ENCODE results near the gene SEMA7A.
A peak's percentile ranks its signal among the peaks of the same experiment; 100 is the strongest.

SEMA7A gene

GRCh38 chr15:74430510-74430951, 3.2 kb downstream of the SEMA7A start:
- no peak for DNase-seq (ENCODE audit: low spot score)

- no peak for DNase-seq (ENCODE audit: low spot score)
Measured at GRCh38 chr15:74429781-74430400, 3.9 kb downstream of the SEMA7A start.

GRCh38 chr15:74428970-74429780, 4.6 kb downstream of the SEMA7A start:
- peak; percentile 55 for DNase-seq (ENCODE audit: low spot score)

- peak; percentile 60 for DNase-seq (ENCODE audit: low spot score)
Measured at GRCh38 chr15:74428442-74428787, 5.3 kb downstream of the SEMA7A start.

- no peak for DNase-seq (ENCODE audit: low spot score)
Measured at GRCh38 chr15:74427607-74428441, 5.9 kb downstream of the SEMA7A start.

- DNase-seq (ENCODE audit: low spot score): no peak
Measured at GRCh38 chr15:74426404-74427281, 7.1 kb downstream of the SEMA7A start.

- DNase-seq (ENCODE audit: low spot score): no peak
Measured at GRCh38 chr15:74425630-74426029, 8.1 kb downstream of the SEMA7A start.

- no peak for DNase-seq (ENCODE audit: low spot score)
Measured at GRCh38 chr15:74424901-74425528, 8.7 kb downstream of the SEMA7A start.

GRCh38 chr15:74423431-74424257, 10.1 kb downstream of the SEMA7A start:
- peak; percentile 61 for DNase-seq (ENCODE audit: low spot score)

- peak; percentile 84 for DNase-seq (ENCODE audit: low spot score)
Measured at GRCh38 chr15:74422652-74423430, 10.9 kb downstream of the SEMA7A start.

GRCh38 chr15:74422265-74422651, 11.5 kb downstream of the SEMA7A start:
- DNase-seq (ENCODE audit: low spot score): no peak

- peak; percentile 97 for DNase-seq (ENCODE audit: low spot score)
Measured at GRCh38 chr15:74421302-74422245, 12.2 kb downstream of the SEMA7A start.

- DNase-seq (ENCODE audit: low spot score): no peak
Measured at GRCh38 chr15:74420193-74420905, 13.4 kb downstream of the SEMA7A start.

- DNase-seq (ENCODE audit: low spot score): no peak
Measured at GRCh38 chr15:74419432-74419831, 14.3 kb downstream of the SEMA7A start.

- DNase-seq (ENCODE audit: low spot score): no peak
Measured at GRCh38 chr15:74418575-74419338, 15.0 kb downstream of the SEMA7A start.

GRCh38 chr15:74417670-74418069, 16.1 kb downstream of the SEMA7A start:
- DNase-seq (ENCODE audit: low spot score): no peak

- no peak for DNase-seq (ENCODE audit: low spot score)
Measured at GRCh38 chr15:74417225-74417624, 16.5 kb downstream of the SEMA7A start.
